ENCODE data around the gene ANKS1B.
"Not testable (repeated sequence)": the region's sequence is repeated elsewhere in the genome, so short reads cannot be mapped to it uniquely, and the experiment has no call there.

The ANKS1B gene

GRCh38 chr12:99984271-99985128, at the start of gene ANKS1B:
ANKS1B (minus strand) TSS chr12:99984936; CDS start chr12:99984237, 699 bp downstream.
- DNase-seq, result no peak

GRCh38 chr12:100031836-100032235, 47.1 kb upstream of the ANKS1B start:
- DNase-seq, result no peak

- no peak for DNase-seq
Observed at GRCh38 chr12:100027671-100028070, 42.9 kb upstream of the ANKS1B start.

- no peak for DNase-seq
Observed at GRCh38 chr12:100026241-100026640, 41.5 kb upstream of the ANKS1B start.

GRCh38 chr12:100024974-100025555, 40.3 kb upstream of the ANKS1B start:
- DNase-seq, result no peak

GRCh38 chr12:100020370-100020769, 35.6 kb upstream of the ANKS1B start:
- DNase-seq, result no peak

GRCh38 chr12:100017056-100017455, 32.3 kb upstream of the ANKS1B start:
- DNase-seq, result no peak

- DNase-seq, result not testable (repeated sequence)
Observed at GRCh38 chr12:100016304-100016703, 31.6 kb upstream of the ANKS1B start.

GRCh38 chr12:100005846-100006245, 21.1 kb upstream of the ANKS1B start:
- DNase-seq, result not testable (repeated sequence)

GRCh38 chr12:99997806-99998205, 13.1 kb upstream of the ANKS1B start:
- DNase-seq, result no peak

- DNase-seq, result no peak
Observed at GRCh38 chr12:99996095-99996494, 11.4 kb upstream of the ANKS1B start.

GRCh38 chr12:99985631-99986030, 895 bp upstream of the ANKS1B start:
- DNase-seq, result no peak

- DNase-seq, result no peak
Observed at GRCh38 chr12:99985129-99985570, 414 bp upstream of the ANKS1B start.

GRCh38 chr12:99983456-99984258, 1.1 kb downstream of the ANKS1B start:
- DNase-seq, result no peak

GRCh38 chr12:99981639-99982190, 3.0 kb downstream of the ANKS1B start:
- DNase-seq, result no peak

- DNase-seq, result no peak
Observed at GRCh38 chr12:99979471-99979870, 5.3 kb downstream of the ANKS1B start.

GRCh38 chr12:99978152-99978551, 6.6 kb downstream of the ANKS1B start:
- DNase-seq, result no peak

- no peak for DNase-seq
Observed at GRCh38 chr12:99977550-99977949, 7.2 kb downstream of the ANKS1B start.

GRCh38 chr12:99976762-99977161, 8.0 kb downstream of the ANKS1B start:
- DNase-seq, result no peak

GRCh38 chr12:99975321-99975720, 9.4 kb downstream of the ANKS1B start:
- DNase-seq, result no peak

GRCh38 chr12:99974146-99974545, 10.6 kb downstream of the ANKS1B start:
- DNase-seq, result no peak

- DNase-seq, result no peak
Observed at GRCh38 chr12:99966429-99966828, 18.3 kb downstream of the ANKS1B start.

GRCh38 chr12:99960311-99960710, 24.4 kb downstream of the ANKS1B start:
- no peak for DNase-seq
